GM20431 (cell line): Measurements from ENCODE around the gene TAS2R30.

ENCODE experiments used
- in situ Hi-C: fragments of 300-500 bp; cut with MseI, MboI; formaldehyde crosslinking; loops from one replicate; pipeline ENCODE4 v1.15.0; 2020; ENCODE audit warnings: low sequenced_read_pairs; ENCODE audit not compliant: unreplicated experiment

TAS2R30 gene

GRCh38 chr12:11134305-11134704 lies at the start of gene TAS2R30:
Gene TAS2R30 (minus strand): TSS chr12:11134644. CDS start chr12:11134244, 400 bp downstream.
- in situ Hi-C loops = no loop called here

GRCh38 chr12:11183011-11183410 lies 48.6 kb upstream of the TAS2R30 start:
- in situ Hi-C loops = no loop called here

GRCh38 chr12:11182529-11182928 lies 48.1 kb upstream of the TAS2R30 start:
- in situ Hi-C loops = no loop called here

GRCh38 chr12:11178250-11178649 lies 43.8 kb upstream of the TAS2R30 start:
- in situ Hi-C loops = no loop called here

- in situ Hi-C loops = no loop called here
These were observed 39.6 kb upstream of the TAS2R30 start for GRCh38 chr12:11174022-11174421.

GRCh38 chr12:11171969-11172675 lies 37.7 kb upstream of the TAS2R30 start:
- in situ Hi-C loops = no loop called here

GRCh38 chr12:11171145-11171968 lies 36.9 kb upstream of the TAS2R30 start, which contains the start of gene SMIM10L1:
Gene SMIM10L1 (plus strand): TSS chr12:11171194. CDS start chr12:11171357, 163 bp downstream.
- in situ Hi-C loops = no loop called here

GRCh38 chr12:11170810-11171144 lies 36.3 kb upstream of the TAS2R30 start:
- in situ Hi-C loops = no loop called here

- in situ Hi-C loops = no loop called here
These were observed 31.9 kb upstream of the TAS2R30 start for GRCh38 chr12:11166300-11166699.

GRCh38 chr12:11164384-11164783 lies 29.9 kb upstream of the TAS2R30 start:
- in situ Hi-C loops = no loop called here

- in situ Hi-C loops = no loop called here
These were observed 28.1 kb upstream of the TAS2R30 start for GRCh38 chr12:11162502-11162901.

- in situ Hi-C loops = no loop called here
These were observed 24.5 kb upstream of the TAS2R30 start for GRCh38 chr12:11158885-11159444.

- in situ Hi-C loops = no loop called here
These were observed 20.0 kb upstream of the TAS2R30 start for GRCh38 chr12:11154400-11154925.

GRCh38 chr12:11152725-11153124 lies 18.3 kb upstream of the TAS2R30 start:
- in situ Hi-C loops = no loop called here

- in situ Hi-C loops = no loop called here
These were observed 16.4 kb upstream of the TAS2R30 start for GRCh38 chr12:11150832-11151231.

GRCh38 chr12:11147420-11147819 lies 13.0 kb upstream of the TAS2R30 start:
- in situ Hi-C loops = no loop called here

- in situ Hi-C loops = no loop called here
These were observed 9.9 kb upstream of the TAS2R30 start for GRCh38 chr12:11144297-11144696.

GRCh38 chr12:11143352-11143751 lies 8.9 kb upstream of the TAS2R30 start:
- in situ Hi-C loops = no loop called here

GRCh38 chr12:11136075-11136474 lies 1.6 kb upstream of the TAS2R30 start:
- in situ Hi-C loops = no loop called here

- in situ Hi-C loops = no loop called here
These were observed 628 bp downstream of the TAS2R30 start for GRCh38 chr12:11133816-11134215.

GRCh38 chr12:11133162-11133561 lies 1.3 kb downstream of the TAS2R30 start:
- in situ Hi-C loops = no loop called here
